CD1c-positive myeloid dendritic cell (primary cell): ENCODE data around the gene MSX1.
A peak's percentile ranks its signal among the peaks of the same experiment; 100 is the strongest.

Experiments
- DNase-seq: peaks from one replicate; pipeline ENCODE4 v3.0.0-alpha.2; 2016; ENCODE audit errors: extremely low spot score

Gene MSX1

GRCh38 chr4:4841156-4841555 is 18.3 kb upstream of the MSX1 start:
- DNase-seq = no peak

GRCh38 chr4:4842476-4843441 is 16.7 kb upstream of the MSX1 start:
- no peak for DNase-seq

DNA sequence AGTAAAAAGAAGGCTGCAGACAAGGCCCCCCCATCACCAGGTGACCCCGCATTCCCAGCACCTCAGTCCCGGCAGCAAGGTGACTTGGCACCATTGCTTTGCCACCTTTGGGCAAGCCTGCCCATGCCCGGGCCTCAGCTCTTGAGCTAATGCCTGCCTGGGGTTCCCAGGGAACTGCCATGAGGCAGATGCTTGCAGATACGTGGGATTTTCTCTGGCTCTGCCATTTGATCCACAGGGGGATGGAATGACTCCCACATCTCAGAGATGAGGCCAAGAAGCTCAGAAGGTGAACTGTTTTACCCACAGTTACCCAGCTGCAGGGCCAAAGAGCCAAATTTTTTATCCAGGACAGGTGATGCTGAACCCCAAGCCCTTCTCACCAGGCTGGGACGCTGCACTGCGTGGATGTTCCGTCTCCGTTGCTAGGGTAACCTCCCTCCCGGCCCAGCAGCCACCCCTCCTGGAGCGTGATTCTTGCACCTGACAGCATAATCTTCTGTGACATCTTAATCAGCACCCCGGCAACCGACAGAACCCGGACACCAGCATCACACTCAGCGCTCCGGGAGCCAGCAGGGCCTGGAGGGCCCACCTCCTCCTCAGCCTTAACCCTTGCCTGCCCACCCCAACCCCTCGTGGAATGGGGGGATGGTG is 15.7 kb upstream of the MSX1 start:
- DNase-seq = no peak

GRCh38 chr4:4845027-4845426 is 14.4 kb upstream of the MSX1 start:
- no peak for DNase-seq

DNA sequence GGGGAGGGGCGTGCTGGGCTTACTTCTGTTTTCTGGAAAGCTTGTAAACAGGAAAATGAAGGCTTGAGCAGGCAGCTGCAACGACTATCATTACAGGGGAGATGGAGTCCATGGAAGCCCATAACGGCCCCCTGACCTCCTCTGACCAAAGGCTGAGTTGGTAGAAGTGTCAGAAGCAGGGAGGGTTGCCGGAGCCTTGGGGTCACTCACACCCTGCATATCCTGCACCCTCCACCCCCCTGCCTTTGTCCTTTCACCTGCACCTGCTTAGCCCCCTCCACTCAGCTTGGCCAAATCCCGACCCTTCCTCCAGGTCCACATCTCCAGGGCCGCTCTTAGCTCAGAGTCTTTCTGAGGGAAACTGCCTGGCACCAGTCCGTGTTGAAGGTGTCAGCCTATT is 12.5 kb upstream of the MSX1 start:
- no peak for DNase-seq

DNA sequence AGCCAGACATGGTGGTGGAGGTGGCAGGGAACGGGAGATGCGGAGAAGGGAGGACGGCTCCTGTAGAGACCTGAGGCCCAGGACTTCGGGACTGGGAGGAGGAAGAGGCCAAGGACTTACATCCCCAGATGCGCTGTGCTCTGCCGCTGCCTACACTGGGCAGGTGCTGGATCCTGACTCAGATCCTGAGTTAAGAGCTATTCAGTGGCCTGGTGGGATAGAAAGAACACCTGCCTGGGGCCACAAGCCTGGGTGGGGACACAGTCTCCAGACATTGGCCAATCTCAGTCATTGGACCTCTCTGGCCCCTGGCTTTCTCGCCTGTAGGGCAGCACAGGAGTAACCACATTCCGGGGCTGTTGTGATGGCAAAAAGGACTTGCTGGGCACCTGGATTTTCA is 10.9 kb upstream of the MSX1 start:
- DNase-seq = no peak

GRCh38 chr4:4849106-4849505 is 10.4 kb upstream of the MSX1 start:
- no peak for DNase-seq

DNA sequence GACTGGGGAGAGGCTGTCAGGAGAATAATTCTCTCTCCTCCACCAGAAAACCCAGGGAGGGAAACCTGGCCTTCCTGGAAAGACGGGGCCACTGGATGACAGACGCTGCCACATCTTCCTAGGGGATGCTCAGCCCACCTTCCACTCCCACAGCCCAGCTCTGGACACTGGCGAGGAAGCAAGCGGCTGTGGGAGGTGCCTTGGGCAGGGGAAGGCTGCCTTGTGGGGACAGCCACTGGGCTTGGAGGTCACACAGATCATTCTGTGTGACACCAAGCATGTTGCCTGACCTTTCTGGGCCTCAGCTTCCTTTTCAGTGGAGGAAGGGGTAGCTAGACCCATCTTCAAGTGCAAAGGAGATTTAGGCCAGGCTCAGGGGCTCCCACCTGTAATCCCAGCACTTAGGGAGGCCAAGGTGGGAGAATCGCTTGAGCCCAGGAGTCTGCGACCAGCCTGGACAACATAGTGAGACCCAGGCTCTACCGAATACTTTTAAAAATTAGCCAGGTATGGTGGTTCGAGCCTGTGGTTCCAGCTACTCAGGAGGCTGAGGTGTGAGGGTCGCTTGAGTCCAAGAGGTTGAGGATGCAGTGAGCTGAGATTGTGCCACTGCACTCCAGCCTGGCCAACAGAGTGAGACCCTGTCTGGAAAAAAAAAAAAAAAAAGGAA is 9.8 kb upstream of the MSX1 start:
- no peak for DNase-seq

GRCh38 chr4:4851081-4851480 is 8.4 kb upstream of the MSX1 start:
- no peak for DNase-seq

- DNase-seq = no peak
Measured at GRCh38 chr4:4851906-4852305, 7.6 kb upstream of the MSX1 start.

- DNase-seq = peak; percentile 53
Measured at GRCh38 chr4:4852591-4853362, 6.7 kb upstream of the MSX1 start.

GRCh38 chr4:4853371-4853823 is 6.1 kb upstream of the MSX1 start:
- no peak for DNase-seq

GRCh38 chr4:4853921-4854648 is 5.4 kb upstream of the MSX1 start:
- no peak for DNase-seq

DNA sequence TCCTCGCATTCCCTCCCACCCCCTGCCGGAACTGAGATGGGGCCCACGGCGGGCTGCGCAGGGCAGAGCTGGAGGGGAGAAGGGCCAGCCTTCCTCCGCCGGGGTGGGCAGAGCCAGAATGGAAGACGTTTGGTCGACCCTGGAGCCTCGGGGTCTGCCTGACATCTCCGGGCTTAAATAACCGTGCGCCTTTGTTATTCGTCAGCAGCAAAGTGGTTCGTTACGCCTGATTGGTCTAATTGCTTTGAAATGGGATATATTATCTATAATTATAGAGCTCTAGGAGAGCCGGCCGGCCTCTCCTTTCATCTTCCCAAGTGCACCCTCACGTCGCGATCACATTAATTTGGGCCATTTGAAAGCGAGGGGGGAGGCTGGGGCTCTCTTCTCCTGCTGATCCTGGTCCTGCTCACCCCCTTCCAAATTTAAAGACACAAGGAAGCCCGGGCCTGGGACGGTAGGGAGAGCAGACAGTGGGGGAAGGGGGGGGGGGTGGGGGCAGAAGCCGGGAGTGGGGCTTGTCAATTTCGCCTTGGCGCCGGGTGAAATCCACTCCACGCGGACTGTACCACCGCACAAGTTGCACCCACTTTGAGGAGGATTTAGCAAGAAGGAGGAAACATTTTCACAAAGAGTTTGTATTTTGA is 4.7 kb upstream of the MSX1 start:
- no peak for DNase-seq

GRCh38 chr4:4855301-4856070 is 4.0 kb upstream of the MSX1 start:
- no peak for DNase-seq

GRCh38 chr4:4856071-4857000 is 3.1 kb upstream of the MSX1 start:
- DNase-seq = no peak

- no peak for DNase-seq
Measured at GRCh38 chr4:4857001-4857808, 2.3 kb upstream of the MSX1 start.
